Osteocyte (in vitro differentiated cells): ENCODE data around the gene IL1RAPL2. TPM values are rescaled to one million over a fixed set of nuclear protein-coding genes. Genes with fewer than 3 reads are reported as not detected.

Experiments used
- DNase-seq: peaks from one replicate; pipeline ENCODE4 v3.0.0; 2021; ENCODE audit warnings: mixed read lengths; ENCODE audit not compliant: unreplicated experiment; ENCODE audit errors: extremely low spot score
- H3K27ac Mint-ChIP-seq: one replicate; pipeline ENCODE4 v1.8.0; 2021; ENCODE audit warnings: mild to moderate bottlenecking, mixed read lengths; ENCODE audit not compliant: unreplicated experiment
- H3K27me3 Mint-ChIP-seq: one replicate; pipeline ENCODE4 v1.8.0; 2021; ENCODE audit warnings: mixed read lengths; ENCODE audit not compliant: unreplicated experiment
- H3K36me3 Mint-ChIP-seq: one replicate; pipeline ENCODE4 v1.8.0; 2021; ENCODE audit warnings: mixed read lengths; ENCODE audit not compliant: unreplicated experiment
- H3K4me1 Mint-ChIP-seq: one replicate; pipeline ENCODE4 v1.8.0; 2021; ENCODE audit warnings: mixed read lengths; ENCODE audit not compliant: unreplicated experiment
- H3K4me3 Mint-ChIP-seq: one replicate; pipeline ENCODE4 v1.8.0; 2021; ENCODE audit warnings: mild to moderate bottlenecking, moderate library complexity, mixed read lengths; ENCODE audit not compliant: unreplicated experiment
- H3K9me3 Mint-ChIP-seq: one replicate; pipeline ENCODE4 v1.8.0; 2021; ENCODE audit warnings: mixed read lengths; ENCODE audit not compliant: unreplicated experiment
- total RNA-seq: library from RNA; stranded (reverse); gene quantifications from 2 replicates; pipeline ENCODE4 v1.2.1, GENCODE V29; 2021
- TF ChIP-seq, protein P1 (sequence below): fragments of 200-600 bp; sonication (generic); IDR thresholded peaks from 2 replicates; pipeline ENCODE4 v1.5.0; 2021; ENCODE audit warnings: antibody characterized with exemption, mild to moderate bottlenecking, moderate library complexity

IL1RAPL2 gene
- total RNA-seq, 1 donor from 2014 or later = not detected

DNA sequence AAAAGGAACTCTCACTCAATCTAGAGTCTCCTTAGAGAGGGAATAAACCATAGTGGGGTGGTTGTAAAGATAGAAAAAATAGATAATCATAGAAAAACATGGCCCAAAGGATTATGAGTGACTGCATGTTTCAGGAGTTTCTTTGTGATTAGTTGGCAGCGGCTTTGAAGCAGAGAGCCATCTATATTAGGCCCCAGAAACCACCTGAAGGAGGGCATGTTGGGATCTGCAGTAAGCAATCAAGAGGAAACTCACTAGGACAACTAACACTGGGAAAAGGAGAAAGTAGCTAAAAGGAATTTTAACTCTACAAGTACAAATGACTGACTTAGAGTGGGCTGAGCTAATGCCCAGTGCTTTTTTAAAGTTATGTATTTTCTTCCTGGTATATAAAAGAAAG, 987.1 kb downstream of the IL1RAPL2 start:
- TF ChIP-seq, protein P1, sequence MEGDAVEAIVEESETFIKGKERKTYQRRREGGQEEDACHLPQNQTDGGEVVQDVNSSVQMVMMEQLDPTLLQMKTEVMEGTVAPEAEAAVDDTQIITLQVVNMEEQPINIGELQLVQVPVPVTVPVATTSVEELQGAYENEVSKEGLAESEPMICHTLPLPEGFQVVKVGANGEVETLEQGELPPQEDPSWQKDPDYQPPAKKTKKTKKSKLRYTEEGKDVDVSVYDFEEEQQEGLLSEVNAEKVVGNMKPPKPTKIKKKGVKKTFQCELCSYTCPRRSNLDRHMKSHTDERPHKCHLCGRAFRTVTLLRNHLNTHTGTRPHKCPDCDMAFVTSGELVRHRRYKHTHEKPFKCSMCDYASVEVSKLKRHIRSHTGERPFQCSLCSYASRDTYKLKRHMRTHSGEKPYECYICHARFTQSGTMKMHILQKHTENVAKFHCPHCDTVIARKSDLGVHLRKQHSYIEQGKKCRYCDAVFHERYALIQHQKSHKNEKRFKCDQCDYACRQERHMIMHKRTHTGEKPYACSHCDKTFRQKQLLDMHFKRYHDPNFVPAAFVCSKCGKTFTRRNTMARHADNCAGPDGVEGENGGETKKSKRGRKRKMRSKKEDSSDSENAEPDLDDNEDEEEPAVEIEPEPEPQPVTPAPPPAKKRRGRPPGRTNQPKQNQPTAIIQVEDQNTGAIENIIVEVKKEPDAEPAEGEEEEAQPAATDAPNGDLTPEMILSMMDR = no peak
- no peak overlapping the region for H3K4me3 Mint-ChIP-seq
- H3K4me1 Mint-ChIP-seq = no peaks in the 10 kb centered on the region
- H3K9me3 Mint-ChIP-seq = no peaks in the 10 kb centered on the region
- no peaks in the 10 kb centered on the region for H3K27me3 Mint-ChIP-seq
- H3K36me3 Mint-ChIP-seq = no peaks in the 10 kb centered on the region
- DNase-seq = no peak
- H3K27ac Mint-ChIP-seq = no peak overlapping the region

DNA sequence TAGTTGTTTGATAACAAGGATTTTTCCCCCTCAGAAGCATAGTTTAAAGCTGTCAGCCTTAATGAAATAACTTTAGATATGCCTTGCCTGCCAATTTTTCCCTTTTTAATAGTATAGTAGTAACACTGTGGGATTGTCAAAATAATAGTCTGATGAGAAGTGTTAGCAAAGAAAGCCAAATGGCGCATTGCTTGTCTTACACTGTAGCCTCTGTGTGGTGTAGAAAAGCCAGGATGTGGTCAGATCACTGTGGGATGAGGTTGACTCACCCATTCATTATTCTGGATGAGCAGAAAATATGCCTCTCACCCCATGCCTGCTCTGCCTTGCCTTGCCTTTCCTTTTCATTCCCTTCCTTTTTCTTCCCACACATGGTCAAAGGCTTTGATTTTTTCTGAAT, 998.5 kb downstream of the IL1RAPL2 start:
- TF ChIP-seq, protein P1 = no peak

DNA sequence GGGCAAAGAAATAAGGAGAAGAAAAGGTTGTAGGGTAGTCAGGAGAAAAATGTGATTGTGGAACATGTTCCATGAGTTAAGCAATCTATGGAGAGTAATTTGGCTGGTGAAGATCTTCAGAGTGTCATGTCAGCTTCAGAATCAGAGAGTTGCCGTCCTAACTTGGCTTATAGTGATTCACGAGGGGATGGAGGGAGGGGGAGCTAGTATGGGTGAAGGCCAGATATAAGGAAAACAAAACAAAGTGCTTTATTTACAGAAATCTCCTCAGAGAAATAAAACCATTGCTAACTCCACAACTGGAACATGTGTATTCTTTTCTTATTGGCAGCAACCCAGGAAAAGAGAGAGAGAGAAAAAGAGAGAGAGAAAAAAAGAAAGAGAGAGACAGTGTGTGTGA, 999.9 kb downstream of the IL1RAPL2 start:
- DNase-seq = no peak
- no peak overlapping the region for H3K27ac Mint-ChIP-seq
- H3K36me3 Mint-ChIP-seq = no peaks in the 10 kb centered on the region
- TF ChIP-seq, protein P1 = no peak
- peaks cover 18% of the 10 kb centered on the region for H3K9me3 Mint-ChIP-seq
- H3K4me3 Mint-ChIP-seq = no peak overlapping the region
- H3K4me1 Mint-ChIP-seq = peaks cover 15% of the 10 kb centered on the region
- no peaks in the 10 kb centered on the region for H3K27me3 Mint-ChIP-seq

More for the DNA sequence above, 998.5 kb downstream of the IL1RAPL2 start:
- peak overlapping the region; percentile 9 for H3K27ac Mint-ChIP-seq
- peaks cover 9% of the 10 kb centered on the region for H3K9me3 Mint-ChIP-seq
- peaks cover 15% of the 10 kb centered on the region for H3K4me1 Mint-ChIP-seq
- no peaks in the 10 kb centered on the region for H3K27me3 Mint-ChIP-seq
- H3K4me3 Mint-ChIP-seq = no peak overlapping the region
- no peaks in the 10 kb centered on the region for H3K36me3 Mint-ChIP-seq
- DNase-seq = no peak

DNA sequence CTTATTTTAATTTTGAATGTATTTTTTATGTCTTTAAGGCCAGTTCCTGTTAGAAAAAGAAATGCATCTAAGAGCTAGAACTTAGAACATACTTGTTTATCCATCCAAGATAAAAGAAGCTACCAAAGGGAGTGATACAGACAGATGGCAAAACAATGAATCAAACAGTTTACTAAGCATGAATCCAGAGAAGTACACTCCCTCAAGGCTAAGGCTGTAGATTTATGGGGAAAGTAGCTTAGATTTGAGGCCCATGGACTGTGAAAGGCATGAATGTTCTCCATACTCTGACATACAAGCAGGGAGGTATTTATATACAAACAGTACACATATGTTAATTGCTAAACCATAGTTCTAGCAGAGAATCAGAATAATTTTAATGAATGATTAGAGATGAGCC, 1001.1 kb downstream of the IL1RAPL2 start:
- Mint-ChIP-seq H3K27me3 (no peaks in the 10 kb centered on the region), H3K27ac (no peak overlapping the region), H3K4me1 (peaks cover 15% of the 10 kb centered on the region), H3K4me3 (no peak overlapping the region), H3K36me3 (no peaks in the 10 kb centered on the region), H3K9me3 (peaks cover 19% of the 10 kb centered on the region)
- TF ChIP-seq, protein P1 = no peak
- DNase-seq = no peak

DNA sequence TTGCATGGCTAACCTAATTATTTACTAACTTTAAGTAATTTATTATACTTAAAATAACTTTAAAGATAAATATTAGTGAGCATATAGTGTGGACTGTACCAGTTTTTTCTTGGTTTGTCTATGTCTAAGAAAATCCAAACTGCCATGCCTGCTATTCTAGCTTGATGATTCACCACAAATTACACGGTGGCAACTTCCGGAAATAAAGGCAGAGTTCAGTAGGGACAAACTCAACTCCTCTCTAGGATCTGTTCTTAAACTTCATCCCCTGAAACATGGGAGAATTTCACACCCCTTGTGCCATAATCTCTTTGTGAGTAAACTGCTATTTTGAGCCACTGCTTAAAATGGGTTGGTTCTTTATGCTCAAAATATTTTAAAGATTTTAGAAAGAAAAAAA, 1042.7 kb downstream of the IL1RAPL2 start:
- H3K36me3 Mint-ChIP-seq = no peaks in the 10 kb centered on the region
- H3K27me3 Mint-ChIP-seq = no peaks in the 10 kb centered on the region
- no peak for DNase-seq
- no peak overlapping the region for H3K27ac Mint-ChIP-seq
- H3K4me1 Mint-ChIP-seq = no peaks in the 10 kb centered on the region
- no peak overlapping the region for H3K4me3 Mint-ChIP-seq
- TF ChIP-seq, protein P1 = no peak
- peaks cover 18% of the 10 kb centered on the region for H3K9me3 Mint-ChIP-seq
